HG02678 (cell line): ENCODE results near the gene XKR7.

Source experiments
- ATAC-seq: cut with Tn5 transposase; IDR thresholded peaks from one replicate; pipeline ENCODE4 v1.9.1; 2021; ENCODE audit warnings: mild to moderate bottlenecking, moderate library complexity; ENCODE audit not compliant: unreplicated experiment

The XKR7 gene

GRCh38 chr20:32036716-32037485, 69.0 kb downstream of the XKR7 start:
- no peak for ATAC-seq

- no peak for ATAC-seq
Measured at GRCh38 chr20:32037929-32038328, 70.0 kb downstream of the XKR7 start.

DNA sequence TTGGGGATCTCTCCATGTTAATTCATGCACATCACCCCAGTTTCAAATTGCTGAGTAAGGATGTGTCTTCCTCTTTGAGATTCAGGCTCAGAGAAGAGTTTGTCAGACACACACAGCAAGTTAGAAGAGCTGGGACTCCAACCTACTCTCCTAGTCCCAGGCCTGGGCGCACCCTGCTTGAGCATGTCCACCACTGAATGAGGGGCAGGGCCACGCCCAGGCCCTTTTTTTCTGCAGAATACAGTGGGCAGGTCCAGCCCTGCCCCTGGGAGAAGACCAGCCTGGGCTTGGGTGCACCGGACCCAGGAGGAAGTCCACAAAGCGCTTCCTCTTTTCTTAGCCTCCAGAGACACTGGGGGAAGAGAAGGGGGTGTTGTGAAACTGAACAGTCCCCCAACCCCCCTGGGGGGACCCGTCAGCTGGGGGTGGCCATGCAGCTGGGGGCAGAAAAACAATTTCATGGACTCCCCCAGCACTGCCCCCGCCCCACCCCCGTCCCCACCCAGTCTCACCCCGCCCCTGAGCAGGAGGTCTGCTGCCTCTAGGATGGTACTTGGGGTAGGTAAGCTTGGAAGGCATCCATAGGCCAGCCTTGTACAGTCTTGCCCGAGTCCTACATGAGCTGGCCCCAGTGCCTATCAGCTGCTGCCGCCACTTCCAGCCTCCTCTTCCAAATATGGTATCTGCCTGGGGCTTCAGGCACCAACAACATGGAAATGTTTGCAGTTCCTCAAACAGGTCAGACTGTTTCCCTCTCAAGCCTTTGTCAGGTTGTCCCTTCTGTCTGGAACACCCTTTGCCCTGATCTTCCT, 72.4 kb downstream of the XKR7 start:
- ATAC-seq = no peak

GRCh38 chr20:32045999-32046398, 78.0 kb downstream of the XKR7 start:
- ATAC-seq = no peak

DNA sequence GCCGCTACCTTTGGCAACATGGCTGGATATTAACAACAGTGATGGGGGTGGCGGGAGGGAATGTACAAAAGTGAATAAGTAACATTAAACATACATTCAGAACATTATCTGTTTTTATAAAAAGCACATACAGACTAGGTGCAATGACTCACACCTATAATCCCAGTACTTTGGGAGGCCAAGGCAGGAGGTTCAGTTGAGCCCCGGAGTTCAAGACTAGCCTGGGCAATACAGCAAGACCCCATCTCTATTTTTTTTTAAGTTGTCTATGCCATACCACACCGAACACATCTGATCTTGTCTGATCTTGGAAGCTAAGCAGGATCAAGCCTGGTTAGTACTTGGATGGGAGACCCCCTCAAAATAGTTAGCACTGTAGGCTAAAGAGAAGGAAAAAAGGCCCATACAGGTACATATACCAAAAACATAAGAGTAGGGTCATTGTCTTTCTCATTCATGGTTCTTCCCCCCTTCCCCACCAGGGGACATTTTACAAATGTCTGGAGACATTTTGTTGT, 82.4 kb downstream of the XKR7 start:
- no peak for ATAC-seq

- ATAC-seq = no peak
Measured at GRCh38 chr20:32050851-32051556, 83.1 kb downstream of the XKR7 start.

- ATAC-seq = no peak
Measured at GRCh38 chr20:32051720-32052089, 83.8 kb downstream of the XKR7 start.

GRCh38 chr20:32052090-32052777, 84.3 kb downstream of the XKR7 start, which contains the start of gene HCK:
Gene HCK (plus strand): TSS chr20:32052242.
- no peak for ATAC-seq

- no peak for ATAC-seq
Measured at GRCh38 chr20:32052778-32053362, 84.9 kb downstream of the XKR7 start.
